Islet of Langerhans (tissue), 1 donor: ENCODE measurements around the gene PPP3CA.

Experiments
- FAIRE-seq: peaks from one replicate; lab custom pipeline; 2011; peaks lifted over from hg19 to GRCh38; lab: Jason Lieb, UNC

PPP3CA gene

GRCh38 chr4:101287324-101287723, 60.0 kb downstream of the PPP3CA start:
- no peak for FAIRE-seq

- FAIRE-seq: no peak
Observed at GRCh38 chr4:101286663-101287062, 60.7 kb downstream of the PPP3CA start.

GRCh38 chr4:101285985-101286384, 61.3 kb downstream of the PPP3CA start:
- FAIRE-seq: no peak

GRCh38 chr4:101284546-101284945, 62.8 kb downstream of the PPP3CA start:
- no peak for FAIRE-seq

GRCh38 chr4:101283434-101283833, 63.9 kb downstream of the PPP3CA start:
- no peak for FAIRE-seq

DNA sequence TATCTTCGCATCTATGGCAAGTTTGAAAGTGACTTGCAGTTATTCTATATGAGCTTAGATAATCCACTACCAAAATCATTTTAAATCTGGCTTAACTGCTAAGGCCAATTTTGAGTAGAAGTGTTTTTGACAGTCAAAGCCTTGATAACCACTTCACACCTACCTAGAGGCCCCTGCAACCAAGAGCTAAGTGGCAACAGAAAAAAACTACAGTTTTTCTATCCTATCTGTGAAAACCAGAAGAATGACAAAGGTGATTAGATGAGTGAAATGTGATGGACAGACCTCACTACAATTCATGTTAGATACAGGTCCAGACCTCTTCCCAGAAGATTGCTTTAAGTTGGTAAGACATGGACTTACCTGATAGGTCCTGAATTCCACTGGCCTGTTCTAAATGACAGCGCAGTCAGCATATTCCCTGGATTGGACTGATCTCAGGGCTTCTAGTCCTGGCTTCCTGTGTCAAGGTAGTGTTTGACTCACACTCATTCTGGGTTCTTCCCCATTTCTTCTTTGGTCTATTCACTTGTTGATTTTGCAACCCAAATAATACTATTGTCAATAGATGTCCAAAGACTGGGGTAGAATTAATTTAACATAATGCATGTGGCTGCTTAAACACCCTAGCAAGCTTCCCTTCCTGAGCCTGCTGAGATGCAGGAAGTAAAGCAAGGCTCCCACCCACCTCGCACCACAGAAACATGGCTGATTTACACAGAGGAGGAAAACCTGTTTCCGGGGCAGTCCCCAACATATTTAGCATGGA, 65.1 kb downstream of the PPP3CA start:
- FAIRE-seq: no peak

- FAIRE-seq: no peak
Observed at GRCh38 chr4:101280866-101281600, 66.3 kb downstream of the PPP3CA start.

DNA sequence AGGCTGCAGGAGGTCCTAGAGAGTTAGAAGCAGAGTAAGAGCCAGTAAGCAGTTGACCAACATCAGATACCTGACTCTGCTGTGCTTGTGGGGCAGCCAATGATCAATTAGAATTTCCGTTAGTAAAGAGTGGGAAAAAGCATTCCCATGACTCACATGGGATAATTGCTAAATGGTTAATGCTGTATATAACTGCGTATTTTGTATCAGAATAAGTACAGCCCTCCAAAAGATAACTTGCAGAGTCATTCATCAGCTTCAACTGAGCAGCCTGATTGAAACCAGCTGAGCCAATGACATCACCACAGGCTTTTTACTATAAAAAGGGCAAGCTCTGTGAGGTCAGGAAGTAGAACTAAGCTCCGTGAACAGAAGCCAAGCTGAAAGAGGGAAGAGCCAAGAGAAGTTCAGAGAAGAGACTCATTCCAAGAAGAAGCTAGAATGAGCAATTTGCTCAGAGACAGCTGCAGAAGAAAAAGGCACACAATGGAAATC, 67.9 kb downstream of the PPP3CA start:
- FAIRE-seq: no peak

GRCh38 chr4:101277671-101278070, 69.7 kb downstream of the PPP3CA start:
- no peak for FAIRE-seq

DNA sequence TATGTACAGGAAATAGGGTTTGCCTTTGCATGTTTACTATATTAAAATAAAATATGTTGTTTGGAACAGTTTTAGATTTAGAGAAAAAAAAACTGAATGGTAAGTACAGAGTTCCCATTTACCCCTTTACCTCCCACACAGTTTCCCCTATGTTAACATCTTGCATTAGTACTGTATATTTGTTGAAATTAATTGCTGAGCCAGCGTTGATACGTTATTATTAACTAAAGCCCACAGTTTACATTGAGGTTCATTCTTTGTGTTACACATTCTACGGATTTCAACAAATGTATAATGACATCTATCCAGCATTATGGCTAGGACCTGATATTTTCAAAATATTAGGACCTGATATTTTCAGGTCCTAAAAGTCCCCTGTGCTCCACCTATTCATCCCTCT, 70.7 kb downstream of the PPP3CA start:
- no peak for FAIRE-seq

- FAIRE-seq: peak; percentile 85
Observed at GRCh38 chr4:101274888-101275752, 72.2 kb downstream of the PPP3CA start.

GRCh38 chr4:101271516-101271915, 75.8 kb downstream of the PPP3CA start:
- no peak for FAIRE-seq

- no peak for FAIRE-seq
Observed at GRCh38 chr4:101269682-101270081, 77.6 kb downstream of the PPP3CA start.

DNA sequence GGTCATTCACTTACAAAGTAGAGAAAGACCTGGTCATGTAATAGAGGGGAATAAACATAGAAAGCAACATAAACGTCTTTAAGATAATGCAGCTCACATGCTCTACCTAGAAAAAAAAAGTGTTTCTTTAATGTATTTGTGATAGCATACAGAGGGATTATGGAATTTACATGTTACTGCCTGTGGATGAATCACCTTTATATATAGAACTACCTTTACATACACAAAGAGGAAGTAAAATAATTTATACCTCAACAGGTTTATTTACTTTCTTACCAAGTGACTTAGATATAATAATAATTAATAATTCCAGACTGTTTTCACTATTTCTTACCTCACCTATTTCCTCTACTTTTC, 81.5 kb downstream of the PPP3CA start:
- no peak for FAIRE-seq

DNA sequence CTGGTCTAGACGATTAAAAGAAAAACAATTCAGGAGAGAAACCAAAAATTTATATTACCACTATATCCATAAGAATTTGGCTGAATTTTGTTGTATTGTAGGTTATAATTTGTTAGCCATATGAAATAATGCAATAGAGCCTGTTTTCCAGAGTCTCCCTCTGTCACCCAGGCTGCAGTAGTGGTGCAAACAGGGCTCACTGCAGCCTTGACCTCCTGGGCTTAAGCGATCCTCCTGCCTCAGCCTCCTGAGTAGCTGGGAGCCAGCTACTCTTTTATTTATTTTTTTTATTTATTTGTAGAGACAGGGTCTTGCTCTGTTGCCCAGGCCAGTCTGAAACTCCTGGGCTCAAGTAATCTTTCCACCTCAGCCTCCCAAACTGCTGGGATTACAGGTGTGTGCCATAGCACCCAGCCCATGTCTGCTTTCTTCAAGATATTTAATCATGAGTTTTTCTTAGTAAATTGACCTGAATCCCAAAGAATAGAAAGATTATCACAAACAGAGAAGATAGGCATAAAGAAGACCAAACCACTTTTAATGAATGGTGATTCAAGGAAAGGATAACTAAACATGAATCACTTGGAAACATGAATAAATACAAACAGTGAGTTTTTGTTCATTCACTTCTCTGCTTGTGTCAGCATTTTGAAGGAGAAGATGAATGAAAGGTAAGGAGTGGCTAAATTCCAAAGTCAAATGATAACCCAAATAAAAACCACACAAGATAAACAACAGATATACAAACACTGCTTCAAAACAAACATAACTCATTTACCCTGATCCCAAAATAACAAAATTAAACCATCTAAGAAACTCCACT, 82.1 kb downstream of the PPP3CA start:
- peak; percentile 38 for FAIRE-seq

GRCh38 chr4:101264512-101264911, 82.8 kb downstream of the PPP3CA start:
- no peak for FAIRE-seq

DNA sequence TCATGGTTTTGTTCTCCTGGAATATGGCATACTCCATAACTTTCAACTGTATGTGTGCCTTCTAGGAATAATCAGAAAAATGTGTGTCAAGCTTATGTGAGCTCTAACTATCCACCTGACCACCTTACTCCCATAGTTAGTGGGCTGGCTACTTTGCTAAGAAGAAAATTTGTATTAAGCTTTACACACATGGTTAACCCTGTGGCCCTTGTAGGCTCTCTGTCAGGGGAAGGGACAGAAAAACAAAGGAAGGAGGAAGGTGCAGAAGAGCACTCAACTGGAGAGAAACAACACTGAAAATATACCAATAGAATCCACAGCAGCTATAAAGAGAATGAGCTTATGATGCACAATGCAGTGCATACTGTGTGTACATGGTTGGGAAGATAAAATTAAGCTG, 84.6 kb downstream of the PPP3CA start:
- no peak for FAIRE-seq

DNA sequence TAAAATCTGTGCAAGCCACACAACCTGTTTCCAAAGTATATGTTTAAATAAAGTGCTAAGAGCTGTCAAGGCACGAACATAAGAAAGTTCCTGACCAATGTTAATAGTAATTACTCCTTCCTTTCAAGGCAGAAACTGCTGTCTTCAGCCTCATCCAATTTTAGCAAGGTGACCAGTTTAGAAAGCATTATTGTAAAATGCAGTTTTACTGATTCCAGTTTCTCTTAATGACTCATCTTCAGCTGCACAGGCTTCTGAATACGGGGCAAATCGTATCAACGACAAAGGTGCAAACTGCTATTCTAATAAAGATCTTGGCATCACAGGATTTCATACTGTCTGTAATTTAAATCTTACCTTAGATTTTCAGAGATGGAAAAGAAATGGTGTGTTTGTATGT, 87.5 kb downstream of the PPP3CA start:
- FAIRE-seq: no peak

GRCh38 chr4:101258883-101259282, 88.4 kb downstream of the PPP3CA start:
- no peak for FAIRE-seq

- FAIRE-seq: peak; percentile 97
Observed at GRCh38 chr4:101256222-101256621, 91.1 kb downstream of the PPP3CA start.

GRCh38 chr4:101254776-101255175, 92.5 kb downstream of the PPP3CA start:
- FAIRE-seq: no peak

DNA sequence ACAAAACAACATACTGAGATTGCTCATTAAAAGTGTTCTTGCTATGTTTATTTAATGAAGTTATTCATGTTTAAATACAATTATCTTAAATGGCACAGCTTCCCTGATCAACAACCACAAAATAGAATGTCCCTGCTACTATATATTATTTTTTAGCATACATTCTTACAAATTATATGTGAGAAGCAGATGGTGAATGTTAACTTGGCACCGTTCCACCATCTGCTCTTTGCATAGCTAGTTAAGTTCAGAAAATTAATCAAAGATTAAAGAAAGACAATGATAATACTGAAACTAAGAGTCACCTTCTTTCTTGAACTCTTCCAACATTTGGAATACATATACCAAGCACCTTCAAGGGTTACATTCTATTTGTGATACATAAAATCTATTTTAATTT, 94.2 kb downstream of the PPP3CA start:
- FAIRE-seq: peak; percentile 51
